CD14-positive monocyte (primary cell): ENCODE measurements around the gene TMC7. TPM values are rescaled to one million over a fixed set of nuclear protein-coding genes. Genes with fewer than 3 reads are reported as not detected.
A peak's percentile ranks its signal among the peaks of the same experiment; 100 is the strongest.

Experiments used
- DNase-seq, 3 donors: peaks; one replicate each; pipeline ENCODE4 v3.0.0-alpha.2; 2011 to 2022
- H2AFZ ChIP-seq: 2 replicates; pipeline ENCODE4 v1.6.0; 2012; ENCODE audit warnings: mild to moderate bottlenecking, low read depth, low read length, inconsistent platforms; ENCODE audit not compliant: insufficient read depth, poor library complexity, severe bottlenecking
- H3K27ac ChIP-seq, 2 donors: 1 replicate in 1 of 2; 2 replicates in 1 of 2; pipeline ENCODE4 v1.5.1; 2012 to 2013; ENCODE audit warnings: low read length in 2 of 2, control low read depth in 1 of 2, inconsistent platforms in 1 of 2, low read depth in 1 of 2, mild to moderate bottlenecking in 1 of 2
- H3K27me3 ChIP-seq, 2 donors: one replicate each; pipeline versions ENCODE4 v1.6.0 to v1.6.1; 2011 to 2013; ENCODE audit warnings: low read length in 2 of 2; ENCODE audit not compliant: control insufficient read depth in 2 of 2, insufficient read depth in 2 of 2
- H3K36me3 ChIP-seq, 2 donors: replicated peaks in 1 of 2; 1 replicate in 1 of 2; 2 replicates in 1 of 2; pipeline versions ENCODE4 v1.5.1 to v1.6.1; 2012 to 2013; ENCODE audit warnings: low read length in 2 of 2, control low read depth in 1 of 2, inconsistent platforms in 1 of 2, mild to moderate bottlenecking in 1 of 2; ENCODE audit not compliant: insufficient read depth in 2 of 2, control insufficient read depth in 1 of 2
- H3K4me1 ChIP-seq, 2 donors: 1 replicate in 1 of 2; 2 replicates in 1 of 2; pipeline versions ENCODE4 v1.5.1 to v1.6.1; 2012 to 2013; ENCODE audit warnings: low read length in 2 of 2, control low read depth in 1 of 2, inconsistent platforms in 1 of 2, mild to moderate bottlenecking in 1 of 2, moderate library complexity in 1 of 2; ENCODE audit not compliant: insufficient read depth in 2 of 2, control insufficient read depth in 1 of 2
- H3K4me2 ChIP-seq: replicated peaks from 2 replicates; pipeline ENCODE3; 2012; ENCODE audit warnings: low read length, moderate library complexity, mild to moderate bottlenecking; ENCODE audit not compliant: poor library complexity, severe bottlenecking; ENCODE audit errors: extremely low read depth
- H3K4me3 ChIP-seq, 3 experiments: fragments of 200-600 bp in 1 of 3; sonication (generic) in 1 of 3; replicated peaks in 1 of 3; 1 replicate in 2 of 3; 2 replicates in 1 of 3; pipeline ENCODE4 v1.5.1; 2011 to 2013; ENCODE audit warnings: low read length in 3 of 3, mild to moderate bottlenecking in 3 of 3, control low read depth in 2 of 3, low read depth in 2 of 3, inconsistent platforms in 1 of 3, moderate library complexity in 1 of 3
- H3K79me2 ChIP-seq: 2 replicates; pipeline ENCODE4 v1.6.0; 2012; ENCODE audit warnings: mild to moderate bottlenecking, control low read depth, inconsistent platforms, low read length, moderate library complexity; ENCODE audit not compliant: insufficient read depth
- H3K9ac ChIP-seq: 2 replicates; pipeline ENCODE4 v1.6.0; 2017; ENCODE audit warnings: low read length, mild to moderate bottlenecking; ENCODE audit not compliant: insufficient read depth, poor library complexity, severe bottlenecking
- H3K9me3 ChIP-seq, 2 donors: replicated peaks in 1 of 2; 1 replicate in 1 of 2; 2 replicates in 1 of 2; pipeline versions ENCODE4 v1.5.1 to v1.6.1; 2012 to 2013; ENCODE audit warnings: low read length in 2 of 2, control low read depth in 1 of 2; ENCODE audit not compliant: control insufficient read depth in 1 of 2, insufficient read depth in 1 of 2
- H4K20me1 ChIP-seq: 2 replicates; pipeline ENCODE4 v1.6.0; 2012; ENCODE audit warnings: mild to moderate bottlenecking, low read length, control low read depth, moderate library complexity; ENCODE audit not compliant: insufficient read depth
- H3K27ac Mint-ChIP-seq, 7 donors: one replicate each; pipeline ENCODE4 v1.8.0; 2020; ENCODE audit warnings: mild to moderate bottlenecking in 7 of 7, mixed read lengths in 7 of 7, moderate library complexity in 6 of 7, inconsistent platforms in 2 of 7
- H3K27me3 Mint-ChIP-seq, 3 donors: one replicate each; pipeline ENCODE4 v1.8.0; 2021 to 2022; ENCODE audit warnings: low read depth in 3 of 3, mild to moderate bottlenecking in 3 of 3, mixed read lengths in 3 of 3, moderate library complexity in 3 of 3, inconsistent platforms in 1 of 3
- H3K36me3 Mint-ChIP-seq, 2 donors: one replicate each; pipeline ENCODE4 v1.8.0; 2020; ENCODE audit warnings: mixed read lengths in 2 of 2, inconsistent platforms in 1 of 2, mild to moderate bottlenecking in 1 of 2
- H3K4me1 Mint-ChIP-seq: one replicate; pipeline ENCODE4 v1.8.0; 2020; ENCODE audit warnings: mild to moderate bottlenecking, mixed read lengths
- H3K4me3 Mint-ChIP-seq, 2 donors: one replicate each; pipeline ENCODE4 v1.8.0; 2020; ENCODE audit warnings: mild to moderate bottlenecking in 2 of 2, mixed read lengths in 2 of 2, moderate library complexity in 1 of 2
- H3K9me3 Mint-ChIP-seq, 7 donors: one replicate each; pipeline ENCODE4 v1.8.0; 2020 to 2022; ENCODE audit warnings: mixed read lengths in 7 of 7, mild to moderate bottlenecking in 6 of 7, moderate library complexity in 6 of 7, inconsistent platforms in 2 of 7
- CTCF ChIP-seq: fragments of 200-600 bp; IDR thresholded peaks from one replicate; pipeline ENCODE4 v1.8.0; 2022; ENCODE audit warnings: antibody characterized with exemption, mild to moderate bottlenecking
- WGBS: methylation state at CpG from one replicate; pipeline ENCODE4 v1.1.5; 2013; ENCODE audit warnings: missing lambda C conversion rate; ENCODE audit not compliant: insufficient coverage; 5-methylcytosine and 5-hydroxymethylcytosine counted together
- intact Hi-C, 2 donors: fragments of 100-400 bp; cut with micrococcal nuclease; formaldehyde crosslinking; loops; one replicate each; pipeline versions ENCODE4 v1.15.0 to v1.15.1; 2023
- polyA plus RNA-seq, 3 donors: library from polyadenylated mRNA; depleted of rRNA in 1 of 3; unstranded in 2 of 3; stranded (reverse) in 1 of 3; fragments of 300-500 nt in 2 of 3; fragments of >200 nt in 1 of 3; fragmentation: Illumina TruSeq in 2 of 3; gene quantifications; 1 replicate in 2 of 3; 2 replicates in 1 of 3; pipeline ENCODE4 v1.2.3, GENCODE V29; 2012 to 2021

Gene TMC7
- polyA plus RNA-seq, 3 donors, result not detected

GRCh38 chr16:19062706-19063105, 79.0 kb downstream of the TMC7 start:
- H3K36me3 ChIP-seq, result no peaks in the 10 kb centered on the region
- H2AFZ ChIP-seq, result no peak overlapping the region
- H3K4me2 ChIP-seq, result no peak overlapping the region
- H3K4me1 ChIP-seq, result peaks cover 0 to 4% of the 10 kb centered on the region in 2 donors
- Mint-ChIP-seq H3K36me3 (no peaks in the 10 kb centered on the region), H3K4me1 (peaks cover 2% of the 10 kb centered on the region), H3K27me3 (peaks cover 4 to 5% (median 5%) of the 10 kb centered on the region in 3 donors), H3K27ac (no peak overlapping the region), H3K9me3 (no peaks in the 10 kb centered on the region), H3K4me3 (no peak overlapping the region)
- H3K79me2 ChIP-seq, result no peaks in the 10 kb centered on the region
- no peak overlapping the region for H3K27ac ChIP-seq
- intact Hi-C loops, result loop anchor here in 1 of 2 donors (10.0 kb wide), 1 partner anchor 652 kb away; the partner anchor contains the start of genes IQCK and KNOP1
- WGBS, result no CpG with 5 or more reads among the region's 4 CpGs
- H3K9me3 ChIP-seq, result no peaks in the 10 kb centered on the region
- H3K9ac ChIP-seq, result no peak overlapping the region
- no peak for TF ChIP-seq CTCF
- H3K4me3 ChIP-seq, result no peak overlapping the region
- no peaks in the 10 kb centered on the region for H4K20me1 ChIP-seq
- no peaks in the 10 kb centered on the region for H3K27me3 ChIP-seq
- no peak for DNase-seq

DNA sequence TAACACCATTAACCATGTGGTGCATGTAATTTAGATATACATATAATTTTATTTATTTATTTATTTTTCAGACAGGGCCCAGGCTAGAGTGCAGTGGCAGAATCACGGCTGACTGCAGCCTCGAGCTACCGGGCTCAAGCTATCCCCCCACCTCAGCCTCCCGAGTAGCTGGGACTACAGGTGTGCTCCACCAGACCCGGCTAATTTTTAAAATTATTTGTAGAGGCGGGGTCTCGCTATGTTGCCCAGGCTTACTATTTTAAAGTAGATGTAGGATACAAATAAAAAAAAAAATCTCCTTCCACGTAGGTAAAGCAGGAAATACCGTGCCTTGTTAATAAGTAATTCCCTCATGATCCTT, 83.2 kb downstream of the TMC7 start:
- TF ChIP-seq CTCF, result no peak
- H3K27me3 ChIP-seq, result no peaks in the 10 kb centered on the region
- H3K27ac ChIP-seq, result peak overlapping the region; percentile 92 to 99
- peak overlapping the region in 1 of 3 experiments; percentile 85 for H3K4me3 ChIP-seq
- Mint-ChIP-seq H3K4me1 (peaks cover 11% of the 10 kb centered on the region), H3K4me3 (no peak overlapping the region), H3K9me3 (no peaks in the 10 kb centered on the region), H3K27me3 (peaks cover 3 to 5% (median 5%) of the 10 kb centered on the region in 3 donors), H3K36me3 (peaks cover 3% of the 10 kb centered on the region in 2 donors), H3K27ac (peak overlapping the region; percentile 98 to 99 (median 99))
- H3K9ac ChIP-seq, result peak overlapping the region; percentile 98
- no peak for DNase-seq
- 20% methylated on average over 2 of the region's 9 CpGs for WGBS
- no peaks in the 10 kb centered on the region for H4K20me1 ChIP-seq
- H3K79me2 ChIP-seq, result peaks cover 16% of the 10 kb centered on the region
- H3K36me3 ChIP-seq, result no peaks in the 10 kb centered on the region
- H3K4me2 ChIP-seq, result peak overlapping the region; percentile 83
- intact Hi-C loops, result loop anchor here in 1 of 2 donors (5.0 to 10.0 kb wide), 4 partner anchors 265 to 648 kb away; partner anchors contain the start of genes ARL6IP1, CCP110, GDE1 and IQCK
- no peaks in the 10 kb centered on the region for H3K9me3 ChIP-seq
- peaks cover 16 to 17% of the 10 kb centered on the region in 2 donors for H3K4me1 ChIP-seq
- H2AFZ ChIP-seq, result no peak overlapping the region
